Neural progenitor cell (in vitro differentiated cells): Measurements from ENCODE around the gene CCND2.

Experiments used
- EZH2 ChIP-seq: fragments of 200-600 bp; sonication (generic); IDR thresholded peaks from 2 replicates; pipeline ENCODE4 v1.6.1; 2017; ENCODE audit warnings: antibody characterized with exemption, mild to moderate bottlenecking, moderate library complexity
- EZH2phosphoT487 ChIP-seq: fragments of 200-600 bp; sonication (generic); IDR thresholded peaks from 2 replicates; pipeline ENCODE4 v1.6.1; 2017; ENCODE audit warnings: antibody characterized with exemption
- TF ChIP-seq, protein P1 (sequence below): fragments of 200-600 bp; sonication (generic); IDR thresholded peaks from 2 replicates; pipeline ENCODE4 v1.5.1; 2017; ENCODE audit warnings: antibody characterized with exemption, mild to moderate bottlenecking

GRCh38 chr12:4256043-4256826 lies 17.3 kb upstream of the CCND2 start:
- TF ChIP-seq, protein P1, sequence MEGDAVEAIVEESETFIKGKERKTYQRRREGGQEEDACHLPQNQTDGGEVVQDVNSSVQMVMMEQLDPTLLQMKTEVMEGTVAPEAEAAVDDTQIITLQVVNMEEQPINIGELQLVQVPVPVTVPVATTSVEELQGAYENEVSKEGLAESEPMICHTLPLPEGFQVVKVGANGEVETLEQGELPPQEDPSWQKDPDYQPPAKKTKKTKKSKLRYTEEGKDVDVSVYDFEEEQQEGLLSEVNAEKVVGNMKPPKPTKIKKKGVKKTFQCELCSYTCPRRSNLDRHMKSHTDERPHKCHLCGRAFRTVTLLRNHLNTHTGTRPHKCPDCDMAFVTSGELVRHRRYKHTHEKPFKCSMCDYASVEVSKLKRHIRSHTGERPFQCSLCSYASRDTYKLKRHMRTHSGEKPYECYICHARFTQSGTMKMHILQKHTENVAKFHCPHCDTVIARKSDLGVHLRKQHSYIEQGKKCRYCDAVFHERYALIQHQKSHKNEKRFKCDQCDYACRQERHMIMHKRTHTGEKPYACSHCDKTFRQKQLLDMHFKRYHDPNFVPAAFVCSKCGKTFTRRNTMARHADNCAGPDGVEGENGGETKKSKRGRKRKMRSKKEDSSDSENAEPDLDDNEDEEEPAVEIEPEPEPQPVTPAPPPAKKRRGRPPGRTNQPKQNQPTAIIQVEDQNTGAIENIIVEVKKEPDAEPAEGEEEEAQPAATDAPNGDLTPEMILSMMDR = no peak
- no peak for TF ChIP-seq EZH2
- no peak for TF ChIP-seq EZH2phosphoT487
